HG02981 (cell line): ENCODE data around the gene CHCT1.
"Not testable (repeated sequence)": the region's sequence is repeated elsewhere in the genome, so short reads cannot be mapped to it uniquely, and the experiment has no call there.

ENCODE experiments used
- ATAC-seq: cut with Tn5 transposase; IDR thresholded peaks from one replicate; pipeline ENCODE4 v1.9.1; 2021; ENCODE audit warnings: mild to moderate bottlenecking, moderate library complexity; ENCODE audit not compliant: unreplicated experiment

The CHCT1 gene

DNA sequence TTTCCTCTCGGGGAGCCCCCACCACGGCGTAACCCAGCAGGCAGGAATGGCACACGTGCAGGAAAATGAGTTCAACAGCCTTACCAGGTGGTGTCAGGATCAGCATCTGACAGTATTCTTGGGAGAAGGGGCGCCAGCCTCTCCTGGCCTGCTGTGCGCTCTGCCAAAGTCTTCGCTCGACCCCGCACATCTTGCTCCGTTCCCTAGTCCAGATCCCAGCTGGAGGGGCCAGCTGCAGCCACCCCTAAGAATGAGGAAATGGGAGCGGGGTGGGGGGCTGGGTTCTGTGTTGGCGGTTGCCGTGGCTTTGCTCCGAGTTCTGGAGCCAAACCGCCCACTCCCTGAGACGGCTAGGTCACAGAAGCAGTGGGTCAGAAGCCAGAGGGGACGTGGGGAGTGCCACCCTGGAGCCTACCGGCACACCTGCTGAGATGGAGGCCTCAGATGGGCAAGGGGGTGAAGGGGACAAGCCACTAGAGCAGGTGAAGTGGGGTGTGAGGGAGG, at the start of gene CHCT1:
Gene CHCT1 (plus strand): TSS at position 328 of the 504 bp plus-strand sequence. CDS start 104 bp downstream, at position 432.
- ATAC-seq = no peak

DNA sequence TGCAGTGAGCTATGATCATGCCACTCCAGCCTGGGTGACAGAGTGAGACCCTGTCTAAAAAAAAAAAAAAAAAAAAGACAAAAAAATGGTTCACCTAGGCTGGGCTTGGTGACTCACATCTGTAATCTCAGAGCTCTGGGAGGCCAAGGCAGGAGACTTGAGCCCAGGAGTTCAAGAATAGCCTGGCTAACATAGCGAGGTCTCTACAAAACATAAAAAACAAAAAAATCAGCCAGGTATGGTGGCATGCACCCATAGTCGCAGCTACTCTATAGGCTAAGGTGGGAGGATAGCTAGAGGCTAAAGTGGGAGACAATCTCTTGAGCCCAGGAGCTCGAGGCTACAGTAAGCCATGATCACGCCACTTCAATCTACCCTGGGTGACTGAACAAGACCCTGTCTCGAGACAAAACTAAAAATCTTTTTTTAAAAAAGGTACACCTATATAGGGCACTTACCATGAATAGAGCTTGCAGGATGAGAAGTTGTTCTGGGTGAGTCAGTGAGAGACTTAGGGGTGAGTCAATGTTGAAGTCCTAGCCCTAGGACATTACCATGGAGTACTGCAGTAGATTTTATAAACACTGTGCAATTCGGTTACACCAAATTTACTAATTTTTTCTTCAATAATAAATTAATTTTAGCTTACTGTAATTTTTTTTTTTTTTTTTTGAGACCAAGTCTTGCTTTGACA, 49.4 kb upstream of the CHCT1 start:
- no peak for ATAC-seq

DNA sequence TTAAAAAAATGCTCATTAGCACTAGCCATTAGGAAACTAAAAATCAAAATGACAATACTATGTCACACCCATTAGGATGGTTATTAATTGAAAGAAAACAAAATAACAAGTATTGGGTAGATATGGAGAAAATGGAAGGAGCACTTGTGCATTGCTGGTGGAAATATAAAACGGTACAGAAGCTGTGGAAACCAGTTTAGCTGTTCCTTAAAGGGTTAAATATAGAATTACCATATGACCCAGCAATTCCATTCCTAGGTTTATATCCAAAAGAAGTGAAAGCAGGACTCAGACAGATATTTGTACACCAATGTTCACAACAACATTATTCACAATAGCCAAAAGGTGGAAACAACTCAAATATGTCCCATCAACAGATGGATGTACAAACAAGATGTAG, 44.1 kb upstream of the CHCT1 start:
- not testable (repeated sequence) for ATAC-seq

DNA sequence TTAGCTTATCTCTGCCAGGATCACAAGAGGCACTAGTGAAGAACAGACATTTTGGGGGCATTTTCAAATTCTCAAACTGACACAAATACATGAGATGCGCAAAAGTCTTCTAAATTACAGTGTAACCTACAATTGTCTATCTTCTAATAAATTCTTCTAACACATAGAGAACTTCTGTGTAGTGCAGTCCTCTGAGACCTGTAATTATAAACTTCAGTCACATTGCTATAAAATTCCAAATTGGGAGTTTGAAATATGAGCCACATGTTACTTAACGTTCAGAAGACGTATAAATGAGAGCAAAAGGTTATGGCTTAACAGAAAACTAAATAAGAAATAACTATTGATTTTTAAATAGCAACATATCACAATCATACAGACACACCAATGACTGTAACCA, 42.8 kb upstream of the CHCT1 start:
- not testable (repeated sequence) for ATAC-seq

DNA sequence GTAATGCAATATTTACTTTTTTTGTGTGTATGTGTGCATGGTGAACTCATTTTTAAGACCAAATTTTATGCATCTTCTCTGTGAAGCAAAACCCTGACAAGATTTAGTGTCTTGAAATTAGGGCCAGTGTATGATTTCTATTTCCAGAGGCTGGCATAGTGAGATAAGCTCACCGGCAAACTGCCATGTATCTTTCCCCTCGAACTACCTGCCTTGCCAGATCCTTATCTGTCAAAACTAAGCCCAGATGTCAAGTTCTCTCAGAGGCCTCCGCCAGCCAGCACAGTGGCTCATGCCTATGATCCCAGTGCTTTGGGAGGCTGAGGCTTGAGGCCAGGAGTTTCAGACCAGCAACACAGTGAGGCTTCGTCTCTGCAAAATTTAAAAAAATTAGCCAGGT, 40.3 kb upstream of the CHCT1 start:
- ATAC-seq = no peak

DNA sequence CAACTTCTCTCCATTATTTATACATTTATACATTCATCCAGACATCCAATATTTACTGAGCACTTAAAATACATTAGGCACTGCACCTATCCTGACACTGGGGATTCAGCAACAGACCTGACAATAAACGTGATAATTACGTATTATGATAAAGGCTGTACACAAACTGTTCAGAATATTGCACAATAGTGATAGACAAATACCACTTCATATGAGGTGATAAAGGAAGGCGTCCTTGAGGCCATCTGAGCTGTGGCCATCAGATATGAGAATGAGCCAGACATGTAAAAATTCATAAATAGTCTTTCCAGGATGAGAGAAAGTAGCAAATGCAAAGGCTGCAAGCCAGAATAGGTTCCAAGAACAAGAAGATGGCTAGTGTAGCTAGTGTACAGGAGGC, 38.9 kb upstream of the CHCT1 start:
- no peak for ATAC-seq

DNA sequence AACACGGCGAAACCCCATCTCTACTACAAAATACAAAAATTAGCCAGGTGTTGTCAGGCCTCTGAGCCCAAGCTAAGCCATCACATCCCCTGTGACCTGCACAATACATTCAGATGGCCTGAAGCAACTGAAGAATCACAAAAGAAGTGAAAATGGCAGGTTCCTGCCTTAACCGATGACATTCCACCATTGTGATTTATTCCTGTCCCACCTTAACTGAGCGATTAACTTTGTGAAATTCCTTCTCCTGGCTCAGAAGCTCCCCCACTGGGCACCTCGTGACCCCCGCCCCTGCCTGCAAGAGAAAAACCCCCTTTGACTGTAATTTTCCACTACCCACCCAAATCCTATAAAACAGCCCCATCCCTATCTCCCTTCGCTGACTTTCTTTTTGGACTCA, 37.4 kb upstream of the CHCT1 start:
- not testable (repeated sequence) for ATAC-seq

DNA sequence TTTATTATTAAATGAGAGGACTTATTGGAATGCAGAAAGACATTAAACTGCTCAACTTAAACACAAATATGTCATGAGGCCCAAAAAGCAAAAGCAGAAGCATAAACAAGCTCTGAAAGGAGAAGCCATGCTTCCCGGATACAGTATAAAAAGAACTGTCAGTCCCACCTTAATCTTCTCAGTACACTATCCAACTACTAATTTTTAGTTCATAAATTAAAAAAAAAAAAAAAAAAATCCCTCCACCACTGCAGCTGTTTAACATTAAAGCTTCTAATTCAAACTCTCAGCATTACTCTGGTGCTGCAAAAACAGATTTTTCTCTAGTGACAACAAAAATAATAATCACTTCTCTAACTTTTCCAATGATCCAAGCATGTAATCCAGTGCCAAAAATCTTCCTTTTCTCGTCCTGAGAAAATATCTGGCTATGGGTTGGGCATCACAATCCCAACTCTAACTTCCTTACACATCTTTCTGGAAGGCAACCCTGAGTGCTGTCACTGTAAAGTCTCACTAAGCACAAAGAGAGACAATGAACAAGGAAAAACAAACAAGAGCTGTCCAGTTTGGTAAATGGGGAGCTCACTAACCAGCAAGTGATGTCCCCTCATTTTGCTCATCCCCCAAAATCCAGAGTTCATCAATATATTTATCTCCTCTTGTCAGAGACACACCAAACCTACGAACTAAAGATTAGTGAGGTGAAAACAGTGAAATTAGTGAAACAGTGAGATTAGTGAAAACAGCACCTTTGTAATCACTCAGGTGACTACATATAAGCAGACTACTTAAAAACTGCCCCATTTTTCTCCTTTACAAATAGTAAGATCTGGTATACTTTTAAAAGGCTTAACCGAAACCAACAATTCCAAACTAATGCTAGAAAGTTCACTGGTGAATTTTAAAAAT, 35.9 kb upstream of the CHCT1 start:
- no peak for ATAC-seq

DNA sequence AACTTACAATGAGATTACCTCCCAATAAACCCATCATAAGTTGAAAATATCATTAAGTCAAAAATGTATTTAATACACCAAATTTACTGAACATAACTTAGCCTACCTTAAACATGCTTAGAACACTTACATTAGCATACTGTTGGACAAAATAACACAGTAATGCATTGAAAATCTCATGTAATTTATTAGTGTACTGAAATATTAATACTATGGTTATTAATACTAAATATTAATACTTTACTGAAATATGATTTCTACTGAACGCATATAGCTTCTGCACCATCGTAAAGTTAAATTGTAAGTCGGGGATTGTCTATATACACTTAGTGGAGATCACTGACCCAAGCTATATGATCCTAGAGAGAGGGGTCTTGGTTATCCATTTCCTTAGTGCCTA, 34.6 kb upstream of the CHCT1 start:
- no peak for ATAC-seq

DNA sequence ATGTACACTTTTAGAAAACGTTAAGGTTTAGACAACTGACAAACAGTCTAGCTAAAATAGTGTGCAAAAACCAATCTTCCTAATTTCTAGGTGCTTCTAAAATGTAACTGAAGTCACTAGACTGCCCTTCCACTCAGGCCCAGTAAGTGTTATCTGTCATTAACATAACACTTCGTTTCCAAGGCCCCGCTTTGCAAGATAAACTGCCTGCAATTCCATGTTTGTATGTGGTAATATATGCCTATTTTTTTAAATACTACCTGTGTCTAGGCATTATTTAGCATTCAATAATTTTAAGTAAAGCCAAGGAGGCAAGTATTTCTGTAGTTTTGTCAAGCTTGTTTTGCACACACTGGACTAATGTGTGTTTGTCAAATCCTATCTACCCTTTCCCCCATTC, 33.5 kb upstream of the CHCT1 start:
- no peak for ATAC-seq

DNA sequence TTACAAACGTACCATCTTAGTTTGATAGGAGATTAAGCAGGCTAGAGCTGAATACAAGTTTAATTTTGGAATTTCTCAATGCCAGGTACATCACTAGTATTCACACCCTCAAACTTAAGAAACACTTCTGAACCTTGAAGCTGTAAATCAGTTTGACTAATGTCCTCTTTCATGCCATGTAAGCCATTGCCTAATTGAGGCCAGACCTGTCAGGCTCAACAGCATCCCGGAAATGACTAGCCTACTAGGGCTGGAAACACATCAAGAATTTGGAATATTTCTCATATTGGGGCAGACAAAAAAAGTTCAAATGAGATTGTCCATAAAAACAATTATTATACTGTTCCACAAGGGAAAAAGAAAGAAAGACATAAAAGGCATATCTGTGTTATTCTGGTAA, 32.1 kb upstream of the CHCT1 start:
- ATAC-seq = no peak

DNA sequence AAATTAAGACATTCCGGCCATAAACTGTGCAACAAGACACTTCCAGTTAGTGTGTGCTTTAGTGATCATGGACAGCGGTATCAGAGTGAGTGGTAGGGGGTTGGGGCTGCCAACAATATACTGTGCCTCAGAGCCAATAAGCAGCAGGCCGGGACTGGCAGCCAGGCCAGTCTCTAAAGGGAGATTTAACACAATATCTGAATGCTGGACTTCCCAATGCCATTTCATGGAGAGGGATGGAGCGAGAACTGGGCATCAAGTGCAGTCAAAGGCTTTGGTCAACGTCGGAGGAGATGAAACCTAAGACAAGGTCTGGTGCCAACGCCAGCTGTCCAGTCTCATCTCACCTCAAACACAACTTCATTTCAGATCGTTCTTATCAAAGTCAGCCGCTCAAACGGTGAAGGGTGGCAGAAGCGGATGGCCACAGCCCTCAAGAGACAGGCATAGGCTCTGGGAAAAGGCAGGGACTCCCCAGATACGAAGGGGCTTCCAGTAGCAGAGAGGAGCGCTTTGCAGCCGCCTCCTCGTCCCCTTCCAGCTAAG, 31.3 kb upstream of the CHCT1 start:
- ATAC-seq = no peak

DNA sequence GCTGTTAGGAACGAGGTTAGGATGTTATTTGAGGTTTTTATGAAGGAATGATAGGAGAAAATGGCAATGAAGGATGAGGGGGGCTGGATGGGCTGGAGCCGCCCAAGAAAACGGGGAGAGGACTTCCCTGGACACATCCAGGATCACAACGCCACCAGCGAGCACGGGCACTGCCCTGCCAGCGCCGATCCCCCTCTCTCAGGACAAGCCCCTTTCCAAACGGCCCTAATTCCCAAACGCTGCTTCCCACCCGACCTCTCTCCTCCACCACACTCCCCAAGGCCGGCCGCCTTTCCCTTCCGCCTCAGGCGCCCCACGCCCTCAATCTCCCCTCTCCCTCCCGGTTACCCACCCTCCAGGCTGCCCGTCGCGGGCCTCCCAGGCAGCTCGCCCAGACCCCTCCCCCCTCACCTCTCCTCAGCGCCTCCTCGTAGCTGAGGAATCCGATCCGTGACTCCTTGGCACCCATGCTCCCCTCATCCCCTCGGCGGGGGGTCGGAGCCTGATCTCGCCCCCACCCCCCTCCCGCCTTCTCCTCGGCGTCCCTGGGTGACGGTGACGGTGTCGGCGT, 30.7 kb upstream of the CHCT1 start:
- ATAC-seq = peak; percentile 9

DNA sequence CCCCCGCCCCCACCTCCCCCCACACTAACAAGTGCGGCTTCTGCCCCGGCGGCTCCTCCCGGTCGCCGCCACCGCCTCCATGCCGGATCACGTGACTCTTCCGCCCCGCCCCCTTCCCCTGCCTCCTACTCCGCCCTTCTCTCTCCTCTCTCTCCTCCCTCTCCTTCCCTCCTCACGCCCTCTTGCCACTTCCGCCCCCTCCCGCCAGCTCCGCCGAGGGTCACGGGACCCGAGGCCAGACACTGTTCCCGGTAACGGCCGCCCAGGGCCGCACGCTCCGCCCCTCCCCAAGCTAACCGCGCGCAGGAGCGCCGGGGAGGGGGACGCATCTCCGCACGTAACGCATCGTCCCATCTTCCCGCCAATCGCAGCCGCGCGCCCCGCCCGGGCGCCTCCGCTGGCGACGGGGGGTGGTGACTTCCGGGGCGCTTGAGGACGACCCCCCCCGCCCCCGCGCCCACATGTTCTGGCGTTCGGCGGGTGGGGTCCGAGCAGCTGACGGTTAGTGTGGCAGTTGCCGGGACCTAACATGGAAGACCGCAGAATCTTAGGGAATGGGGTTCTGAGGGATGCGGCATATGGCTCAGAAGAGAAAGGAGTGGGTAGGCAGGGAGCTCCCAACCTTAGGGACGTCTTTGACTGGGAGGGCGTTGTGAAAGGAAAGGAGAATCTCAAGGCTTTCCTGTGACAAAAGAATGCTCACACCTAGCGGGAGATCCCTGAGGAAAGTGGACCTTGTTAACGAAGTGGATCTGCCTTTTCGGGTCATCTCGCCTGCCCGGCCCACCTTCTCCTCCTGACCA, 30.0 kb upstream of the CHCT1 start, which contains the start of gene USP32:
Gene USP32 (minus strand): TSS at position 92 of the 803 bp plus-strand sequence. CDS start 194 bp downstream, outside the sequence.
- peak; percentile 82 for ATAC-seq

DNA sequence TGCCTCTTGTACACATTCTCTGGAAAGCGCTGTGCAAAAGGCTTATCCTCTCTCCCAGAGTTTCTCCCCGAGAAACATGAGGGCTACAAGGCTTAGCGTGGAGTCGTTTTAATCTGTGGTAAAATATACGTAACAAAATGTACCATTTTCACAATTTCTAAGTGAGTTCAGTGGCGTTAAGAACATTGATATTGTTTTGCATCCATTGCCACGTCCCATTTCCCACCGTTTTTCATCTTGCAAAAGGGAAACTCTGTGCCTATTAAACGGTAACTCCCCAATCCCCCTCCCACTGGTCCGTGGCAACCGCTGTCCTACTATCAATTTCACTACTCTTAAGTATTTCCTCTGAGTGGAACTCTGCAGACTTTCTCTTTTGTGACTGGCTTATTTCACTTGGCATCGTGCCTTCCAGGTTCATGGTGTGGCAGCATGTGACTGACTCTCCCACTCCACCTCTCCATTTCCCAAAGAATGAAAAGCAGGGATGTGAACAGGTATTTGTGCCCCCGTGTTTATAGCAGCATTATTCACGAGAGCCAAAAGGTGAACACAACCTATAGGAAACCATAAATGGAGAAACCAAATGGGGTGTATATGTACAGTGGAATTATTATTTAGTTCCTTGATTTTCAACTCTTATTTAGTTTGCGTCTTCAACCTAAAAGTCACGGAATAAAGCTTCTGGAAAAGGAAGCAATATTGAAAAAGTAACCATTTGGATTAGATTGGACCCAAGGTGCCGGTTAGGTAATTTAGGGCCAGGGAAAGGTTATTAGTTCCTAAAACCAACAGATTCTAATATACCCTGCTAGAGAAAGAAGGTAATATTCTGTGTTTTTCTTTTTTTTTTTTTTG, 29.2 kb upstream of the CHCT1 start:
- ATAC-seq = no peak

DNA sequence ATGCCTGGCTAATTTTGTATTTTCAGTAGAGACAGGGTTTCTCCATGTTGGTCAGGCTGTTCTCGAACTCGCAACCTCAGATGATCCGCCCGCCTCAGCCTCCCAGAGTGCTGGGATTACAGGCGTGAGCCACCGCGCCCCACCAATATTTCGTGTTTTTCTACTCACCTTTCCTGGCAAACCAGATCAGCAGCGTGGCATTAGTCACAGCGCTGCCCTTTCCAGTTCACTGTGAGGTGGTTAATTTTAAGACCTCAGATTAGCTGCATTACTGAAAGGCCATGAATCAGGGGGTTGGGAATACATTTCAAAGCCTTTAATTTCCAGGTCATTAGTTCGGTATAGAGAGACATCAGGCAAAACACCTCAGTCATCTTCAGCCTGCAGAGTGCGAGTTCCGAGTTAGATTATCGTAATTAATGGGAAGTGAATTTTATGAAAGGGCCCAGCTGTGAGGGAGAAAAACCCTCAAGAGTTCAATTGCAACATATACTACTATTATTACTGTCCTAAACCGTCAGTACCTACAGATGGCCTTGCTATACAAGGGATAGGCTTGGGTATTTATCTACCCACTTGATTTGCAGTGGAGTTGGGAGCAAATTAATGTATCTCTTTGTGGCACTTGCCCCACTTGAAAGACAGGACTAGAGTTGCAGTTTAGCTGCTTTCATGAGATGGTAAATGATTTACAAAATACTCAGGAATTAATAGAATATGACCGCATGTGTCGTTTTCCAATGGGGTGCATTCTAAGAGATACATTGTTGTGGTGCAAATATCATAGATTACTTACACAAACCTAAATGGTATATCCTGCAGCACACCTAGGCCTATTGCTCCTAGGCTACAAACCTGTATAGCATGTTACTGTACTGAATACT, 28.2 kb upstream of the CHCT1 start:
- no peak for ATAC-seq

DNA sequence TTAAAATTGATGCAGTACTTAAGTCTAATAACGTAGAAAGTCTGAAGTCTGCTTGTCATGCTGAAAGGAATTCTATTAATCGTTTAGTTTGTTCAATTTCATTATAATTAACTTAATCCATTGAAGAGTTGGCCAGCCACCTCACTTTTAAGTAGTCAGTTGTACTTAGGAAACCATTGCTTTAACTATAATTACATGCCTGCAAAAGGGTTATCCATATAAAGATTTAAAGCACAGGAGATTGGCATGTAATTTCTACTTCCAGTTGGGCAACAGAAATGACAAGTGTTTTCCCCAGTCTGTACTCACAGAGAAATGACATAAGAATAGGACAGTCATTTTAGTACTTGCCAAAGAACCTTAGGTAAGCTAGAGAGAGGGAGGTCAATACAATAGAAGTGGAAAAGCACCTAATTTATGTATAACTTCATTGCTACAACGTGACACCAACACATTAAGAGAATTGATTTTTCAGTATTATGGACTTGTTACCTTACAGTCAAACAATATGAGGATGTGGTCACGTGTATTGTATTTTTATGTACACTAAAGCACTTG, 26.7 kb upstream of the CHCT1 start:
- ATAC-seq = no peak

DNA sequence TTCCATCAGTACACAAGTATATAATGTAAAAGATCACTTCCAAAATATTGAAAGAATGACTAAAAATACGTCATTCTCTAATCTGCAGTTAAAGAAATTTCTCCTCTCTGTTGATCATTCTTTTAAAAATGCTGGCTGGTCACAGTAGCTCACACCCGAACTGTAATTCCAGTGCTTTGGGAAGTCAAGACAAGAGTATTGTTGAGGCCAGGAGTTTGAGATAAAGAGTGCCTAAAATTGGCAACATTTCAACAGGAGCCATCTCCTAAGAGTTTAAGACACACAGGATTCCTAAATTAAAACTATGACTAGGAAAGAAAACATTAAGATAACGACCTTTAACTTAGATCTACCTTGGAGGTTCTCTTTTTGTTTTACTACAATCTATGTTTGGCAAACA, 25.9 kb upstream of the CHCT1 start:
- ATAC-seq = no peak
